Endodermal cell (in vitro differentiated cells): Measurements from ENCODE around the gene CST2. TPM values are rescaled to one million over a fixed set of nuclear protein-coding genes. Genes with fewer than 3 reads are reported as not detected.

Source experiments
- DNase-seq: peaks from one replicate; pipeline ENCODE4 v3.0.0-alpha.2; 2017
- H3K27ac ChIP-seq: 2 replicates; pipeline ENCODE4 v1.5.1; 2013; ENCODE audit warnings: mild to moderate bottlenecking, low read depth, low read length, moderate library complexity
- H3K27me3 ChIP-seq: 2 replicates; pipeline ENCODE4 v1.6.1; 2013; ENCODE audit warnings: mild to moderate bottlenecking, low read length, moderate library complexity; ENCODE audit not compliant: insufficient read depth, control insufficient read depth, poor library complexity, severe bottlenecking
- H3K36me3 ChIP-seq: 2 replicates; pipeline ENCODE4 v1.7.0; 2013; ENCODE audit warnings: mild to moderate bottlenecking, low read length, moderate library complexity; ENCODE audit not compliant: control insufficient read depth, insufficient read depth
- H3K4me1 ChIP-seq: one replicate; pipeline ENCODE4 v1.7.0; 2013; ENCODE audit warnings: low read length; ENCODE audit not compliant: control insufficient read depth, insufficient read depth
- H3K4me3 ChIP-seq: 2 replicates; pipeline ENCODE4 v1.5.1; 2013; ENCODE audit warnings: mild to moderate bottlenecking, low read length, moderate library complexity
- H3K9ac ChIP-seq: 2 replicates; pipeline ENCODE4 v1.6.1; 2013; ENCODE audit warnings: mild to moderate bottlenecking, low read length, moderate library complexity; ENCODE audit not compliant: poor library complexity, severe bottlenecking; ENCODE audit errors: extremely low read depth
- H3K9me3 ChIP-seq: 2 replicates; pipeline ENCODE4 v1.6.1; 2013; ENCODE audit warnings: mild to moderate bottlenecking, low read length, moderate library complexity; ENCODE audit not compliant: control insufficient read depth
- H3K27ac Mint-ChIP-seq: 2 replicates; pipeline ENCODE4 v1.8.0; 2020; ENCODE audit warnings: mixed read lengths
- H3K27me3 Mint-ChIP-seq: 2 replicates; pipeline ENCODE4 v1.8.0; 2021; ENCODE audit warnings: mild to moderate bottlenecking, mixed read lengths; ENCODE audit not compliant: insufficient read depth
- H3K36me3 Mint-ChIP-seq: 2 replicates; pipeline ENCODE4 v1.8.0; 2020; ENCODE audit warnings: low read depth, mixed read lengths
- H3K4me1 Mint-ChIP-seq: 2 replicates; pipeline ENCODE4 v1.8.0; 2020; ENCODE audit warnings: mixed read lengths
- H3K4me3 Mint-ChIP-seq: 2 replicates; pipeline ENCODE4 v1.8.0; 2020; ENCODE audit warnings: mild to moderate bottlenecking, moderate library complexity, mixed read lengths
- H3K9me3 Mint-ChIP-seq: 2 replicates; pipeline ENCODE4 v1.8.0; 2020; ENCODE audit warnings: mild to moderate bottlenecking, mixed read lengths
- WGBS, 2 experiments: methylation state at CpG; one replicate each; pipeline versions ENCODE4 v1.1.5 to v1.1.7; 2013; ENCODE audit warnings: missing lambda C conversion rate in 2 of 2, mixed read lengths in 1 of 2; ENCODE audit not compliant: insufficient coverage in 1 of 2, insufficient read length in 1 of 2; 5-methylcytosine and 5-hydroxymethylcytosine counted together
- total RNA-seq, 2 donors: library from RNA; stranded (reverse); fragmentation: NEBNext Ultra II Directional in 1 of 2; extraction: Animal tissue kit (Norgen Biotek cat#: 25700) in 1 of 2; gene quantifications; 2 replicates in 1 of 2; 3 replicates in 1 of 2; pipeline ENCODE4 v1.2.1, GENCODE V29; 2021
- TF ChIP-seq, protein P1 (sequence below): fragments of 200-600 bp; sonication (generic); conservative IDR thresholded peaks from 2 replicates; pipeline ENCODE4 v1.5.0; 2021; ENCODE audit warnings: antibody characterized with exemption, mild to moderate bottlenecking

The CST2 gene
- total RNA-seq, 2 donors from 2014 or later = 0.62 TPM; not detected in 1

DNA sequence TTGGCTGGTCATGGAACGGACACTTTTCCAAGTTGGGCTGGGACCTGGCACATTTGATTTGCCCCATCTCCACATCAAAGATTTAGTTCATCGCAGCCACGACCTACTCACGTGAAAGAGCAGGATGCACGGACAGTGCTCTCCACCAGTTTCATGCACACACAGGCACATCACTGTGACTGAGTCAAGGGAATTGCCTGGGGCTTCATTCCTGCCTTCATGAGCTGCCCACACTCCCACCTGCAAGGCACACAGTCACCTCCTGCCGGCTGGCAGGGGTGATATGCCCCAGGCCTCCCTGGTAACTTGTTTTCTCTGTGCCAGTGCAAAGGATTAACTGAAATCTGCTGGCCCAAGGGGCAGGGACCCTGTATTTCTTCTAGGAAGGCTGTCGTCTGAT, 52.4 kb downstream of the CST2 start:
- DNase-seq = peak; percentile 31
- H3K9me3 ChIP-seq = no peaks in the 10 kb centered on the region
- H3K36me3 ChIP-seq = no peaks in the 10 kb centered on the region
- no peaks in the 10 kb centered on the region for H3K4me1 ChIP-seq
- Mint-ChIP-seq H3K9me3 (no peaks in the 10 kb centered on the region), H3K36me3 (no peaks in the 10 kb centered on the region), H3K27ac (no peak overlapping the region), H3K27me3 (peaks cover 25% of the 10 kb centered on the region), H3K4me3 (no peak overlapping the region), H3K4me1 (peaks cover 22% of the 10 kb centered on the region)
- 95 to 96% methylated on average over 7 of the region's 7 CpGs for WGBS, 2 experiments
- no peak overlapping the region for H3K4me3 ChIP-seq
- H3K9ac ChIP-seq = no peak overlapping the region
- no peak overlapping the region for H3K27ac ChIP-seq
- TF ChIP-seq, protein P1, sequence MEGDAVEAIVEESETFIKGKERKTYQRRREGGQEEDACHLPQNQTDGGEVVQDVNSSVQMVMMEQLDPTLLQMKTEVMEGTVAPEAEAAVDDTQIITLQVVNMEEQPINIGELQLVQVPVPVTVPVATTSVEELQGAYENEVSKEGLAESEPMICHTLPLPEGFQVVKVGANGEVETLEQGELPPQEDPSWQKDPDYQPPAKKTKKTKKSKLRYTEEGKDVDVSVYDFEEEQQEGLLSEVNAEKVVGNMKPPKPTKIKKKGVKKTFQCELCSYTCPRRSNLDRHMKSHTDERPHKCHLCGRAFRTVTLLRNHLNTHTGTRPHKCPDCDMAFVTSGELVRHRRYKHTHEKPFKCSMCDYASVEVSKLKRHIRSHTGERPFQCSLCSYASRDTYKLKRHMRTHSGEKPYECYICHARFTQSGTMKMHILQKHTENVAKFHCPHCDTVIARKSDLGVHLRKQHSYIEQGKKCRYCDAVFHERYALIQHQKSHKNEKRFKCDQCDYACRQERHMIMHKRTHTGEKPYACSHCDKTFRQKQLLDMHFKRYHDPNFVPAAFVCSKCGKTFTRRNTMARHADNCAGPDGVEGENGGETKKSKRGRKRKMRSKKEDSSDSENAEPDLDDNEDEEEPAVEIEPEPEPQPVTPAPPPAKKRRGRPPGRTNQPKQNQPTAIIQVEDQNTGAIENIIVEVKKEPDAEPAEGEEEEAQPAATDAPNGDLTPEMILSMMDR = no peak
- no peaks in the 10 kb centered on the region for H3K27me3 ChIP-seq

Other genes starting within 250 kb of the CST2 start
- not detected for gene CST9, start 220.8 kb downstream of the CST2 start, total RNA-seq
- gene CST3, start 188.8 kb downstream of the CST2 start, total RNA-seq = 100 to 1,000 TPM; 131 to 177 TPM
- gene CST4, start 137.7 kb downstream of the CST2 start, total RNA-seq = 1 to 10 TPM; 2.0 to 2.3 TPM
- 1,000 to 10,000 TPM in 1 of 2 donors, 100 to 1,000 TPM in 1; 123 to 1,051 TPM for gene CST1, start 75.8 kb downstream of the CST2 start, total RNA-seq
- gene CST5, start 53.0 kb upstream of the CST2 start, total RNA-seq = not detected
- gene GGTLC1, start 162.1 kb upstream of the CST2 start, total RNA-seq = not detected